ENCODE results near the gene FAM163A.
A peak's percentile ranks its signal among the peaks of the same experiment; 100 is the strongest.
"Not testable (repeated sequence)": the region's sequence is repeated elsewhere in the genome, so short reads cannot be mapped to it uniquely, and the experiment has no call there.

Gene FAM163A

DNA sequence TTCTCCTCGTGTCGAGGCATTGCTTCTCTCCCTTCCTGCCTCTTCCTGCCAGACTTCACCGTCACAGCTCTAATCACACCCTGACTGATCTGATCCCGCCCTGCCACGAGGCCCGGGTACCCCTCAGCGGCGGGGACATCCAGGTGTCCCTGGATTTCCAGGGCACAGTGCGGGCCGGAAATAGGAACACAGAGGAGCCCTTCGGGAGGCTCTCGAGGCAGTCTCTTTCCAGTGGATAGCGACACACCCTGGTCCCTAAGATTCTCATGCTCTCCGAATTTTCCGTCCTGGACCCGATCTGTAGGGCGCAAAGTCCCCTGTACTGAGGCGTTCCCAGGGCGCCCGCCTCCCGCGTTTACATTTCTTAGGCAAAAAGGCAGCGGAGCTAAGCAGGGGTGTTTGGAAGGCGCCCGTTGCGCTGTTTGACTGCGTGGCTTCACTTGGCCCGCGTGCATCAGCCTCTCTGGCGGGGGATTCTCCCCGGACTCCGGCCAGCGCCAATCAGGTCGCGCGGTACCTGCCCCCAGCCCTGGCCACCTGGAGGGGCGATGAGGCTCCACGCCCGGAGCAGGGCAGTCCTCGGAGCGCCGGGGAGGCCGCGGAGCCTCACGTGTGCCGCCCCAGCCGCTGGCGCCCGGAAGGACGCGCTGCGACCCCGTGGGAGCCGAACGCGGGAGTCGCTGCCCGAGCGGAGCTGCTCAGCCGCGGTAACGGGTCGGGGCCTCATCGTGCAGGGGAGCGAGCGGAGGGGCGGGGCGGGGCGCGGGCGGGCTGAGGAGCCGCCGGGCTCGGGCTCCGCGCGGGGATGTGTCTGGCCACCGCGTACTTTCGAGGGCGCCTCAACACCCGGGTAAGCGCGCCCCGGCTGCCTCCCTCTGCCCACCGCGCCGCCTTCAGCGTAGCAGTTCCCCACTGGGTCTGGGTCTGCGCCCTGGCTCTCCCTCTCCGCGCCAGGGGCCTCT lies at the start of gene FAM163A:
Gene FAM163A (plus strand): TSS at position 575 of the 962 bp plus-strand sequence. CDS start 69,807 bp downstream, outside the sequence.
- TF ChIP-seq ARNT (IDR thresholded peaks at IDR 0.05) (no peak), L3MBTL2 (conservative IDR thresholded peaks at IDR 0.05) (no peak; the same call in none of the 2 replicates), ZNF384 (IDR thresholded peaks at IDR 0.05) (no peak), NFRKB (IDR thresholded peaks at IDR 0.05) (no peak), FOXA1 (IDR thresholded peaks at IDR 0.05) (no peak), FOXK2 (IDR thresholded peaks at IDR 0.05) (no peak), TARDBP (IDR thresholded peaks at IDR 0.05) (no peak), LEF1 (IDR thresholded peaks at IDR 0.05; ENCODE audit: borderline replicate concordance) (no peak), BHLHE40 (IDR thresholded peaks at IDR 0.05; ENCODE audit: borderline replicate concordance) (no peak), SUZ12 (IDR thresholded peaks at IDR 0.05) (no peak)
- TF ChIP-seq, protein P1, sequence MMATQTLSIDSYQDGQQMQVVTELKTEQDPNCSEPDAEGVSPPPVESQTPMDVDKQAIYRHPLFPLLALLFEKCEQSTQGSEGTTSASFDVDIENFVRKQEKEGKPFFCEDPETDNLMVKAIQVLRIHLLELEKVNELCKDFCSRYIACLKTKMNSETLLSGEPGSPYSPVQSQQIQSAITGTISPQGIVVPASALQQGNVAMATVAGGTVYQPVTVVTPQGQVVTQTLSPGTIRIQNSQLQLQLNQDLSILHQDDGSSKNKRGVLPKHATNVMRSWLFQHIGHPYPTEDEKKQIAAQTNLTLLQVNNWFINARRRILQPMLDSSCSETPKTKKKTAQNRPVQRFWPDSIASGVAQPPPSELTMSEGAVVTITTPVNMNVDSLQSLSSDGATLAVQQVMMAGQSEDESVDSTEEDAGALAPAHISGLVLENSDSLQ (IDR thresholded peaks at IDR 0.05), result no peak
- peak; percentile 70 for DNase-seq (ENCODE audit: extremely low spot score)
- POLR2A ChIA-PET, result no interaction called here
- CTCF ChIA-PET, result no interaction called here

DNA sequence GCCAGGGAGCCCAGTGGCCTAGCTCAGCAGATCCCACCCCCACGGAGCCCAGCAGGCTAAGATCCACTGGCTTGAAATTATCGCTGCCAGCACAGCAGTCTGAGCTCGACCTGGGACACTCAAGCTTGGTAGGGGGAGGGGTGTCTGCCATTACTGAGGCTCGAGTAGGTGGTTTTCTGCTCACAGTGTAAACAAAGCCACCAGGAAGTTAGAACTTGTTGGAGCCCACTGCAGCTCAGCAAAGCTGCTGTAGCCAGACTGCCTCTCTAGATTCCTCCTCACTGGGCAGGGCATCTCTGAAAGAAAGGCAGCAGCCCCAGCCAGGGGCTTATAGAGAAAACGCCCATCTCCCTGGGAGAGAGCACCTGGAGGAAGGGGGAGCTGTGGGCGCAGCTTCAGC lies 48.6 kb upstream of the FAM163A start:
- DNase-seq (ENCODE audit: extremely low spot score); POLR2A ChIA-PET: not testable (repeated sequence)
- CTCF ChIA-PET, result interaction anchor here (0.7 kb wide), 1 partner anchor 120 kb away, joined by 5 read pairs; no protein-coding TSS in a partner anchor

DNA sequence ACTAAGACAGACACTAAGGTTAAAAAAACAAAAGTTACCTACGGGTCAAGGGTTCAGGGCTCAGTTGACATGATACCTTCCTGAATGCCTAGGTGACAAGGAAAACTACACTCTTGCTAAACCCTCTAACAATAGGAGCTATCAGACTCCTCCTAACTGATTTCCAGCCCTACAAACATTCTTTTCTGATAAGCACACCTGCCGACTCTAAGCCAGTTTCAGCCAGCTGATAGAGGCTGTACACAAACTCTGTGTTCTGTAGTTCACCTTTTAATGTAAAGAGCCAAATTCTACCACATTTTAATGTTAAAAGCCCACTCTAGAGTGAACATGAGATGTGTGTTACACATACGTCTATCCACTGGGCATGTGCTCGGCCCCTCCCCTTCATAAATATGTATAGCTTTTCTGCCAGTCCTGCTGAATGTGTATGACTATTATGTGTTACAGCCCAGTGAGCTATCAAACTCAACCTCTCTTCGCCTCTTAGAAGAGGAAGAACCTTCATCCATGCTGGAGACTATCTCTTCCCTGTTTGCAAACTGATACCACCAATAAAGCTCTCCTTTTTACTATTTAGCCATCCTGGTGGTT lies 40.0 kb upstream of the FAM163A start:
- POLR2A ChIA-PET, result no interaction called here
- TF ChIP-seq ARNT (IDR thresholded peaks at IDR 0.05) (no peak), BHLHE40 (IDR thresholded peaks at IDR 0.05; ENCODE audit: borderline replicate concordance) (no peak), SUZ12 (IDR thresholded peaks at IDR 0.05) (no peak), TARDBP (IDR thresholded peaks at IDR 0.05) (no peak), NFRKB (IDR thresholded peaks at IDR 0.05) (no peak), CTBP1 (IDR thresholded peaks at IDR 0.05; ENCODE audit: borderline replicate concordance) (no peak), LEF1 (IDR thresholded peaks at IDR 0.05; ENCODE audit: borderline replicate concordance) (no peak)
- no peak for DNase-seq (ENCODE audit: extremely low spot score)
- CTCF ChIA-PET, result interaction anchor here (12.5 kb wide), 1 partner anchor 109 kb away, joined by 288 read pairs; no protein-coding TSS in a partner anchor

DNA sequence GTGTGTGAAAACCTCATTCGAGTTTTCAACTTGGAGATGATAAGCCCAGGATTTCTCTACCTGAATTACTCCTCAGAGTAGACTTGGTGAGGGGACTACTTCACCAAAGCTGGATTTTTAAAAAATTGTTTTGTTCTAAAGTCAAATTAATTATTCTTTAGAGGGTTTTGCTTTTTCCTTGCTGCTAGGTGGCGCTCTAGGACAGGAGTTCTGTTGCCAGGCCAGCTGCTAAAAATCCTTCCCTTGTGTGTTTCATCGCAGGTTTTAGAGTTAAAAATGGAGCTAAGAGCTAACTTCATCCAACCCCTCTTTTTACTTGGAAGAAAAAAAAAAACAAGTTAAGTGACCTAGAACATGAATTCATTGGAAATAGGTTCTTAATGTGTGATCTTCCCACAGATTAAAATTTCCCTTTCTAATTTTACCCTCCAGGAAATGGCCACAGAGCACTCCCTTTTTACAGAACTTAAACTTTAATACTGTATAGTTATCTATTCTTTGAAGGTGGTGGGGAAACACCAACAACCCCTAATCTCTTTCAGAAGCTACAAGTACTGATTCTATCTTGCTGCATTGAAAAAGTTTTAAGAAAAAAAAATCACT lies 36.7 kb upstream of the FAM163A start:
- CTCF ChIA-PET, result interaction anchor here (0.6 to 12.5 kb wide), 15 partner anchors 8 to 771 kb away, joined by 3 to 288 read pairs (median 4); no protein-coding TSS in a partner anchor

DNA sequence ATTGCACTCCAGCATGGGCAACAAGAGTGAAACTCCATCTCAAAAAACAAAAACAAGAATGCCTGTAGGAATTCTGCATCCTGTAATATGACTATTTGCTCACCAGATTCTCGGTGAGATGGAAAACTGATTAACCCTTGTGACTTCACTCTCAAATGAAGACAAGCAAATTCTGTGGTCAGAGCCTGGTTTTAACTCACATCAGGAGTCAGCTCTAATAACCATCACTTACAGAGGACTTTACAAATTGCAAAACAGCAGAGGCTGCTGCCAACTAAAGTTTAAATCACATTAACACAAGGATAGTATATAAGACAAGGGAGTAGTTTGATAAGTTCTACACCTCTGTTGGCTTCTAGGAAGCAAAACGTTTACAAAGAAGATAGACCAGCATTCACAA lies 35.7 kb upstream of the FAM163A start:
- ChIA-PET POLR2A (no interaction called here), CTCF (interaction anchor here (12.5 kb wide), 1 partner anchor 105 kb away, joined by 288 read pairs; no protein-coding TSS in a partner anchor)
- TF ChIP-seq FOXK2 (IDR thresholded peaks at IDR 0.05) (no peak), LEF1 (IDR thresholded peaks at IDR 0.05; ENCODE audit: borderline replicate concordance) (no peak), CTBP1 (IDR thresholded peaks at IDR 0.05; ENCODE audit: borderline replicate concordance) (no peak), FOXM1 (IDR thresholded peaks at IDR 0.05; ENCODE audit: borderline replicate concordance) (no peak), TARDBP (IDR thresholded peaks at IDR 0.05) (no peak), NFRKB (IDR thresholded peaks at IDR 0.05) (no peak), BHLHE40 (IDR thresholded peaks at IDR 0.05; ENCODE audit: borderline replicate concordance) (no peak), HDGF (IDR thresholded peaks at IDR 0.05; ENCODE audit: borderline replicate concordance) (no peak), ELF4 (IDR thresholded peaks at IDR 0.05) (no peak), SUZ12 (IDR thresholded peaks at IDR 0.05) (no peak), ARNT (IDR thresholded peaks at IDR 0.05) (no peak), SP1 (IDR thresholded peaks at IDR 0.05) (no peak)
- TF ChIP-seq, protein P1 (IDR thresholded peaks at IDR 0.05), result no peak
- no peak for DNase-seq (ENCODE audit: extremely low spot score)

More for the DNA sequence above, 36.7 kb upstream of the FAM163A start:
- DNase-seq (ENCODE audit: extremely low spot score), result peak; percentile 73
- POLR2A ChIA-PET, result interaction anchor here (0.6 to 1.0 kb wide), 2 partner anchors 104 to 796 kb away, joined by 4 read pairs; partner anchors contain the start of gene ACBD6
- TF ChIP-seq BHLHE40 (IDR thresholded peaks at IDR 0.05; ENCODE audit: borderline replicate concordance) (no peak), NFRKB (IDR thresholded peaks at IDR 0.05) (no peak), FOXM1 (IDR thresholded peaks at IDR 0.05; ENCODE audit: borderline replicate concordance) (no peak)

DNA sequence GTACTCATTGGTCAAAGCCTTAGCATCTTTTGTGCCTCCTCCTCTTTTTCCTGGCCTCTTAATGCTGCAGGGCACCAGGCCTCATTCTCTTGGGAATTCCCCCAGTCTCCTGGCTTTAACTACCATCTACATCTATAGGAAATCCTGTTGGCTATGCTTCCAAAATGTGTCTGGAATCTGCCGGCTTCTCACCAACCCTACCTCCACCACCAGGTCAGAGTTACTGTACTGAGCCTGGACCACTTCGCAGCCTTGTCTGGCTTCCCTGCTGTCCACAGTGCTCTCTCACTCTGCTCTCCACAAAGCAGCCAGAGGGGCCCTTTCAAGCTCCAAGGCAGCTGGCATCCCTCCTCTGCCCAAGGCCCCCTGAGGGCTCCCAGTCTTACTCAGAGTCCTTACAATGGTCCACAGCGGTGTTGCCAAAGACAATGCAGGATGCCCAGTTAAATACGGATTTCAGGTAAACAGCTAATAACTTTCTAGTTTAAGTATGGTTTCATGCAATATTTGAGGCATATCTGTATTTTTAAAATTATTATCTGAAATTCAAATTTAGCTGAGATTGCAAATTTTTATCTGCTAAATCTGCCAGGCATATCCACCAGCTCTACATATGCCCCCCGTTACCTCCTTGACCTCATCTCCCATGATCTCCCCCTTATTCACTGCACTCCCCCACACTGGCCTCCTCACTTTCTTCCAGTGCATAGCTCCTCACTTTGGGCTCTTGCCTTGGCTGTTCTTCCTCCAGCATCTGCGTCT lies 34.5 kb upstream of the FAM163A start:
- POLR2A ChIA-PET, result no interaction called here
- no peak for DNase-seq (ENCODE audit: extremely low spot score)
- CTCF ChIA-PET, result interaction anchor here (12.5 kb wide), 1 partner anchor 103 kb away, joined by 288 read pairs; no protein-coding TSS in a partner anchor
- TF ChIP-seq ARNT (IDR thresholded peaks at IDR 0.05) (no peak), TARDBP (IDR thresholded peaks at IDR 0.05) (no peak), CTBP1 (IDR thresholded peaks at IDR 0.05; ENCODE audit: borderline replicate concordance) (no peak), LEF1 (IDR thresholded peaks at IDR 0.05; ENCODE audit: borderline replicate concordance) (no peak), FOXK2 (IDR thresholded peaks at IDR 0.05) (no peak), FOXM1 (IDR thresholded peaks at IDR 0.05; ENCODE audit: borderline replicate concordance) (no peak), SUZ12 (IDR thresholded peaks at IDR 0.05) (no peak), NFRKB (IDR thresholded peaks at IDR 0.05) (no peak), HDGF (IDR thresholded peaks at IDR 0.05; ENCODE audit: borderline replicate concordance) (no peak), L3MBTL2 (conservative IDR thresholded peaks at IDR 0.05) (no peak), ELF4 (IDR thresholded peaks at IDR 0.05) (no peak), ZNF384 (IDR thresholded peaks at IDR 0.05) (no peak), FOXA1 (IDR thresholded peaks at IDR 0.05) (no peak), SP1 (IDR thresholded peaks at IDR 0.05) (no peak), BHLHE40 (IDR thresholded peaks at IDR 0.05; ENCODE audit: borderline replicate concordance) (no peak)
- TF ChIP-seq, protein P1 (IDR thresholded peaks at IDR 0.05), result no peak
